ENCODE data around the gene THUMPD1.
"Not testable (repeated sequence)": the region's sequence is repeated elsewhere in the genome, so short reads cannot be mapped to it uniquely, and the experiment has no call there.

The THUMPD1 gene

GRCh38 chr16:20773679-20774078, 32.1 kb upstream of the THUMPD1 start:
- no peak for TF ChIP-seq CTCF (conservative IDR thresholded peaks at IDR 0.05; ENCODE audit: control insufficient read depth, insufficient read depth, low read depth, low read length)
- no peak overlapping the region for H3K4me3 ChIP-seq (ENCODE audit: control insufficient read depth, low read depth, low read length)
- DNase-seq (ENCODE audit: low read depth), result no peak

- no peak for TF ChIP-seq CTCF (conservative IDR thresholded peaks at IDR 0.05; ENCODE audit: control insufficient read depth, insufficient read depth, low read depth, low read length)
- H3K4me3 ChIP-seq (ENCODE audit: control insufficient read depth, low read depth, low read length), result no peak overlapping the region
- DNase-seq (ENCODE audit: low read depth), result no peak
Measured at GRCh38 chr16:20768818-20769217, 27.2 kb upstream of the THUMPD1 start.

GRCh38 chr16:20768121-20768520, 26.5 kb upstream of the THUMPD1 start:
- peak; percentile 17 for DNase-seq (ENCODE audit: low read depth)
- no peak for TF ChIP-seq CTCF (conservative IDR thresholded peaks at IDR 0.05; ENCODE audit: control insufficient read depth, insufficient read depth, low read depth, low read length)
- no peak overlapping the region for H3K4me3 ChIP-seq (ENCODE audit: control insufficient read depth, low read depth, low read length)

GRCh38 chr16:20767577-20767976, 26.0 kb upstream of the THUMPD1 start:
- H3K4me3 ChIP-seq (ENCODE audit: control insufficient read depth, low read depth, low read length), result no peak overlapping the region
- TF ChIP-seq CTCF (conservative IDR thresholded peaks at IDR 0.05; ENCODE audit: control insufficient read depth, insufficient read depth, low read depth, low read length), result no peak
- DNase-seq (ENCODE audit: low read depth), result no peak

- DNase-seq (ENCODE audit: low read depth), result no peak
- no peak overlapping the region for H3K4me3 ChIP-seq (ENCODE audit: control insufficient read depth, low read depth, low read length)
- no peak for TF ChIP-seq CTCF (conservative IDR thresholded peaks at IDR 0.05; ENCODE audit: control insufficient read depth, insufficient read depth, low read depth, low read length)
Measured at GRCh38 chr16:20766294-20766693, 24.7 kb upstream of the THUMPD1 start.

GRCh38 chr16:20765732-20766131, 24.1 kb upstream of the THUMPD1 start:
- TF ChIP-seq CTCF (conservative IDR thresholded peaks at IDR 0.05; ENCODE audit: control insufficient read depth, insufficient read depth, low read depth, low read length), result no peak
- no peak for DNase-seq (ENCODE audit: low read depth)
- H3K4me3 ChIP-seq (ENCODE audit: control insufficient read depth, low read depth, low read length), result no peak overlapping the region

- H3K4me3 ChIP-seq (ENCODE audit: control insufficient read depth, low read depth, low read length); DNase-seq (ENCODE audit: low read depth): not testable (repeated sequence)
Measured at GRCh38 chr16:20764448-20764847, 22.8 kb upstream of the THUMPD1 start.

Data from fibroblast of mammary gland (primary cell).